HG02571 (cell line): Measurements from ENCODE around the gene CTSF.
A peak's percentile ranks its signal among the peaks of the same experiment; 100 is the strongest.
"Not testable (repeated sequence)": the region's sequence is repeated elsewhere in the genome, so short reads cannot be mapped to it uniquely, and the experiment has no call there.

Experiments
- ATAC-seq: cut with Tn5 transposase; IDR thresholded peaks from one replicate; pipeline ENCODE4 v1.9.1; 2021; ENCODE audit warnings: mild to moderate bottlenecking, moderate library complexity; ENCODE audit not compliant: unreplicated experiment

CTSF gene

GRCh38 chr11:66568124-66568916 is at the start of gene CTSF:
CTSF (minus strand) TSS chr11:66568606; CDS start chr11:66568486, 120 bp downstream.
- ATAC-seq: no peak

GRCh38 chr11:66617155-66617834 is 48.9 kb upstream of the CTSF start:
- ATAC-seq: no peak

- ATAC-seq: peak; percentile 93
Measured at GRCh38 chr11:66616379-66617154, 48.2 kb upstream of the CTSF start, which contains the start of gene RBM14. RBM14 (plus strand) TSS chr11:66616630; CDS start chr11:66616721, 91 bp downstream.

GRCh38 chr11:66614073-66614472 is 45.7 kb upstream of the CTSF start:
- no peak for ATAC-seq

GRCh38 chr11:66612458-66612857 is 44.1 kb upstream of the CTSF start:
- ATAC-seq: no peak

- no peak for ATAC-seq
Measured at GRCh38 chr11:66609721-66610617, 41.6 kb upstream of the CTSF start.

GRCh38 chr11:66607126-66607834 is 38.9 kb upstream of the CTSF start:
- ATAC-seq: no peak

GRCh38 chr11:66606608-66607007 is 38.2 kb upstream of the CTSF start:
- ATAC-seq: not testable (repeated sequence)

- ATAC-seq: no peak
Measured at GRCh38 chr11:66604155-66604554, 35.7 kb upstream of the CTSF start.

- no peak for ATAC-seq
Measured at GRCh38 chr11:66603072-66603471, 34.7 kb upstream of the CTSF start.

GRCh38 chr11:66600631-66601233 is 32.3 kb upstream of the CTSF start:
- ATAC-seq: no peak

- ATAC-seq: no peak
Measured at GRCh38 chr11:66600219-66600618, 31.8 kb upstream of the CTSF start.

- ATAC-seq: no peak
Measured at GRCh38 chr11:66598993-66599392, 30.6 kb upstream of the CTSF start.

- no peak for ATAC-seq
Measured at GRCh38 chr11:66595245-66595904, 27.0 kb upstream of the CTSF start.

- ATAC-seq: no peak
Measured at GRCh38 chr11:66593650-66594049, 25.2 kb upstream of the CTSF start.

- peak; percentile 13 for ATAC-seq
Measured at GRCh38 chr11:66593303-66593635, 24.9 kb upstream of the CTSF start.

GRCh38 chr11:66592457-66593302 is 24.3 kb upstream of the CTSF start, which contains the start of the genes CCDC87 and CCS:
CCDC87 (minus strand) TSS chr11:66593063; CDS start chr11:66593015, 48 bp downstream.
CCS (plus strand) TSS chr11:66593185; CDS start chr11:66593262, 77 bp downstream.
- peak; percentile 88 for ATAC-seq

GRCh38 chr11:66591175-66591574 is 22.8 kb upstream of the CTSF start:
- no peak for ATAC-seq
